HG03175 (cell line): ENCODE results near the gene C1orf226.
"Not testable (repeated sequence)": the region's sequence is repeated elsewhere in the genome, so short reads cannot be mapped to it uniquely, and the experiment has no call there.

Source experiments
- ATAC-seq: cut with Tn5 transposase; IDR thresholded peaks from one replicate; pipeline ENCODE4 v1.9.1; 2021; ENCODE audit warnings: mild to moderate bottlenecking, moderate library complexity; ENCODE audit not compliant: unreplicated experiment

Gene C1orf226, protein sequence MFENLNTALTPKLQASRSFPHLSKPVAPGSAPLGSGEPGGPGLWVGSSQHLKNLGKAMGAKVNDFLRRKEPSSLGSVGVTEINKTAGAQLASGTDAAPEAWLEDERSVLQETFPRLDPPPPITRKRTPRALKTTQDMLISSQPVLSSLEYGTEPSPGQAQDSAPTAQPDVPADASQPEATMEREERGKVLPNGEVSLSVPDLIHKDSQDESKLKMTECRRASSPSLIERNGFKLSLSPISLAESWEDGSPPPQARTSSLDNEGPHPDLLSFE

DNA sequence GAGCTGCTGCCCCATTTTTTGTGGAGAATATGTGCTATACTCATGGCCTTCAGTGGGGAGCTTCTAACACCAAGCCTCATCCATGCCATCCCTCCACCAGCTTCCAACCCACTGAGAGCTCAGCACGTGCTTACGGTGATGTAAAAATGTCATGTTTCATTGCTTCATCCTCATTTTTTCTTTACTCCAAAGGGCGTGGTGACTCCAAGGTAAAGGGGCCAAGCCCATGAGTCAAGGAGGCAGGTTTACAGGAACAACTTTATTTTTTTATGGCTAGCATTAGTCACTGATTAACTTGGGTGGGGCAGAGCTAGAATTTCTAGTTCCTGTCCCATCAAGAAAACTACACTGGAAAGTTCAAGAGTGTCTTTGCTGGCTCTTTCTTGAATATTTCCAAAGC lies at the start of gene C1orf226:
Gene C1orf226, plus strand, starts transcription at position 346 of the 400 bp plus-strand sequence. CDS start 174 bp downstream, outside the sequence.
- no peak for ATAC-seq

DNA sequence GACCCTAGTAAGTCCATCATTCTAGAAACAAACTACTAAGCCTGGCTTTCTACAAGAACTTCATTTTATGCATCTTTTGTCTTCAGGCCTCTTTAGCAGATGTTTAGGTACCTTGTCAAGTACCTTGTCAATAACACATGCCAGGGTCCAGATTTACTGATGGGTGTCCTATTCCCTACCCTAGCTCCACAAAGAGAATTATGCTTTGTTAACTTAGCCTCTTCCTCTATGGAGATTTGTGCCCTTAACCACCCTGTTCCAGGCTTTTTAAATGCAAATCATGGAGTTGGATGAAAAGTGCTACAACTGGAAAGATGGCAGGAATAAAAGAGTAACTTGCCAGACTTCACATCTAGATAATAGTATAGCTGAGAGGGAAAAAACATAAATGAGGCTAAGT lies 47.5 kb upstream of the C1orf226 start:
- ATAC-seq = no peak

DNA sequence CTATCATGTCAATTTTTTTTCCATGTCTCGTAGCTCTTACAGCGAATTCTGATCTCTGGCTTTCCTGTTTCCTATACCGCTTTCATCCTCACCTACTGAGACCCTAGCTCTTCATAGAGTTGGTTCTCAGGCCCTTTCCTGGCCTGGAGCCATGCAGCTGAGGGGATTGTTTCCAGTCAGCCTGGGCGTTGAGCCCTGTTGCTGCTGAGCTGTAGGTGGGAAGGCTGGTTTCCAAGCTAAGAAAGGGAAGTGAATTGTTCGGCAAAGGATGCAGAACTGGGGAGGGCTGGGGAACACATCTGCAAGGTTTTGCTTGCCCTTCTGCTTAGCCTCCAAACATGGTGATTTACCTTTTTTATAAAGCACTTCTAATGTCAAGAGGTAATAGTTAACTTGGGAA lies 46.4 kb upstream of the C1orf226 start:
- ATAC-seq = no peak

DNA sequence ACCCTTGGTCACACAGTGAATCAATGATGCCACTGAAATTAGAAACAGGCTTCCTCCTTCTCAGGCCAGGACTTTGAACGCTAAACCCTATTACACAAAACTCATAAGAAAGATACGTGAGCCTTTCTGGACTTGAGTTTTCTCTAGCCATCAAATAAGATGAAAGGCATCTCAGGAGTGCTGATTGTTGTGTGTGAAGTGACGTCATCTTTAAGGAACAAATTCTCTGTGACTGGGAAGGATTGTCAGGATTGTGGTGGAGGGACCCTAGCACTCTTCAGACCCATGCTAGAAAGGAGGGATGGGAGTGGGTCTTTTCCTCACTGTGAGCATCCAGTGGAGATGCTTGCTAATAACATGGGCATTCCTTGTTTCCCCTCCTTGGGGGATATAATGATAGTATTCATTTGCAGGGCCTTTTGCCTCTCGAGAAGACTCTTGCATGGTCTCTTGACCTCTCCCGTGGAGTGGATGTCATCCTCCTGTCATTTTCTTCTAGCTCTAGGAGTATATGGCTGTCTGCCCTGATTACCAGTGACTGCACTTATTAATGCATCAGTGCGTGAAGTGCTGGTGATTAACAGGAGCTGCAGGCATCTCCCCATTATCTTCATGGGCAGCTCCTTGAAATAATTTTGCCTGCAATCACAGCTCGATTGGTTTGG lies 44.8 kb upstream of the C1orf226 start:
- ATAC-seq = no peak

DNA sequence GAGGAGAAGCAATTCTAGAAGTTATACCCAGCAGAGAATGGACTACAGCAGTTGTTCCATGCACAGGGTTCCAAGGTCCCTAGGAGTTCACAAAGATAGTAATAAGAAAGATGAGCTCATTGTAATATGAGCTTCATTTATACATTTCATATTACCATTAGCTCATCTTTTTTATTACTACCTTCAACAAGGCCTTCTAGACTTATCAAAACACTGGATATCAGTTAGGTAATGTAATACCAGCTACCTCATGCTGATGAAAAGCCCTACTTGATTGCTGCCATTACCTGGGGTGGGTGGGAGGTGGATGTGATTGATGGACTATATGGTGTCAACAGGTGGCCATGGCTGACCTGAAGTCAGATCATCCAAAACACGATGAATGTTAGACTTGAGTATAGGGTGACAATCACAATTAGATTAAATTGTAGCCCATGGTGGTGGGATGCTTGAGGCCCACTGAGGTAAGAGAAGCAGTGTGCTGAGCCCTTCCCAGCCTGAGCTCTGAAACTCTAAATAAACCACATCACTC lies 39.0 kb upstream of the C1orf226 start:
- no peak for ATAC-seq

DNA sequence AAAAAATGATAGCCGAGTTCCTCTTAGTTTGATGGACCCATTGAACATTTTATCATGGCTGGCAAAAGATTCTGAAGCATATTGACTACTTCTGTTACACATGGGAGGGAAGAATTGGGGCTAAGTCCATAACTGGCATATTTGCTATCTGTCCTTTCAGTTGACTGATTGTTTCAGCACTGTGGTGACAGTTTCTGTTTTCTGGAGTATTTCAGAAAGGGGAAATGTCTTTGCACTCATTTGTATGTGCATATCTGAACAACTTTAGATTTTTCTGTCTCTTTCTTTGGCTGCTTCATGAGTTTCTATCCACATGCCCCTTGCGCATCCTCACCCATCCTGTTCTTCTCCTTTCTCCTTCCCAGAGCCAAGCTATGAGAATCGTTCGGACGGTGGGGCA lies 38.1 kb upstream of the C1orf226 start:
- no peak for ATAC-seq

DNA sequence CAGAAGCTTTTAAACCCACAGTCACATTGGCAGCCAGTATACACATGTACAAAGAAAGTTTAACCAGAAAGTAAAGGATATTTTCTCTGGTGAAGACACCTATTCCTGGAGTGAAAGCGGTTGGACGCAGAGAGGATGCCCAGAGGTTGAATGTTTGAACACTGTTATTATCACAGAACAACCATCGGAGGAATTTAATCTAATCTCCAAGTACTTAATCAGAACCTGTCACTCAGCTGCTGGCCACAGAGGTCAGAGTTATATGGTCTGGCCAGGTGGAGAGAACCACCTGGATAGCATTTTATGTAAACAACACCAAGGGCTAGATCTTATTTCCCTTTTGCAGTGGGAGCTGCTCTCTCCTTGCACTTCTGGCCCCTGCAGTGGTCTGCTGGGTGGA lies 34.2 kb upstream of the C1orf226 start:
- ATAC-seq = no peak

DNA sequence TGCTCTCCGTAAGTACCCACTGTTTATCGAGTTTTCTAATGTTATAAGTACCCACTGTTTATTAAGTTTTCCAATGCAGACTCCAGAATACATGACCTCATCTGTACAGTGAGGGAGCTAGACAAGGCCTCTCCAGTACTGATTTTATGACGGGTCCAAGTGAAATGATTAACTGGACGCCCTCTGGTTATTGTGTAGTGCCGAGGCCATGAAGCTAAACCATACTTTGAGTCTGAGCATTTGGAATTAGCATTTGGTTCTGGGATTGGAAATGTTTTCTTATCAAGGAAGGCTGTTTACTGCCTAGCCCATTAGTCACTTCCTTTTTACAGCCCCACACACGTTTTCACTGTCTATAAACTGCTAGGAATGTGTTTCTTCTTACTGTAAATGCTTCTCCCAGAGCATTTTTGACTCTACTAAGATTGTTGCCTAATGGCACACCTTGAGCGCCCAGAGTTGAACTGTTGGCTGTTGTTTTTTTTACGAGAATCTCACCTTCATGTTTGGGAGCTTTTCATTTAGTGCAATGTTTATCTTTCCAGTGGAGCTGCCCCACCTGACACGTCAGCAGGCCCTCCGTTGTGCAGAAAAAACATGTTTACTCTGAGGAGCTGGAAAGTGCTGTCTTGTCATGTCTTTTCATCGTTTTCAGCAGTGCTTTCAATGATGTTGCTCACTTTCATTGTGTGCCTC lies 31.7 kb upstream of the C1orf226 start:
- ATAC-seq = no peak

DNA sequence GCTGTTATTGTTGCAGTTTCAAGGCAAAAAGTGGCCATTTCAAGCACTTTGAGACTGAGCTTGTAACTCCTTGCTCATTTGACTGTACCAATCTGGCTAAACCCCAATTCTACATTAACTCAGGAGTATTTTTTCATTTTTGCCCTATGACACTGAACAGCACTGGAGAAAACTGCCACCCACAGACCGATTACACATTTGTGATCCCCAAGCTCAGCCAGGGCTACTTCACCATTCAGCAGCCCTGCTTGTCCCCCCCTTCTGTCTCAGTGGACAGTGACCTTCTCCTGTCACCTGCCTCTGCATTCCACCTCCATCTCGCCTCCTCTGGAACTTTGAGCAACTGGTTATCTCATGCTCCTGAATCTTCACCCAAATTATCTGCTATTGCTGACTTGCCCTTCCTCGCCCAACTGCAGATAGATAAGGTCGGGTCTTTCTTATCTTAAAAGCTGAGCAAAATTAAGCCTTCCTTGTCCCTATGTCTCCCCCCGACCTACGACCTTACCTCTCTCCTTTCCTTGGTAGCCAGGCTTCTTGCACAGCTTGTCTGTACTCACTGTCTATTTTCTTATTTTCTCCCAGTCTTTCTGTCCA lies 30.2 kb upstream of the C1orf226 start:
- no peak for ATAC-seq

DNA sequence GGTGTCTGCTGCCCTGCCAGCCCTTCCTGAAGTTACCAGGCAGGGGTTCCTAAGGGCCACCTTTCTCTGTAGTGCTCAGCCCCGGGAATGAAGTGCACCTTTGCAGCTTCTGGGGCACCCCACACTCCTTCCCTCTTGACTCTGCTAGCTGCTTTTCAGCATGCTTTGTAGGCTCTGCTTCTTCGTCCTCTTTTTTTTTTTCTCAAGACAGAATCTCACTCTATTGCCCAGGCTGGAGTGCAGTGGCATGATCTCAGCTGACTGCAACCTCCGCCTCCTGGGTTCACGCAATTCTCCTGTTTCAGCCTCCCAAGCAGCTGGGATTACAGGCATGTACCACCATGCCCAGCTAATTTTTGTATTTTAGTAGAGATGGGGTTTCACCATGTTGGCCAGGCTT lies 29.7 kb upstream of the C1orf226 start:
- not testable (repeated sequence) for ATAC-seq

DNA sequence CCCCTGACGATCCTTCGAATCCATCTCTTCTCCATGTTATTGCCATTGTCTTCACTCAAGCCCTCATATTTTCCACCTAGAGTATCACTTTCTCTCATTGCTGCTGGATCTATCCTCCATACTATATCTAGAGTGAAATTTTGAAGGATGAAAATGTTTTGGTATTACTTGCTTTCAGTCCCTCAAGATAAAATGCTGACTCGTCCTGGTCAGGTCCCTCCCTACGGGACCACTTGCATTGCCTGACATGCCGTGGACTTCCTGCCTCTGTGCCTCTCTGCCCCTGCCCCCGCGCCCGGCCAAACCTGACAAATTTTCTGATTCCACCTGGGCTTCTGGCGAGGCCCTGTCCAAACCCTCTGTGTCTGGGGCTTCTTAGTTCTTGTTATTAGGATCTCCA lies 28.4 kb upstream of the C1orf226 start:
- ATAC-seq = no peak

DNA sequence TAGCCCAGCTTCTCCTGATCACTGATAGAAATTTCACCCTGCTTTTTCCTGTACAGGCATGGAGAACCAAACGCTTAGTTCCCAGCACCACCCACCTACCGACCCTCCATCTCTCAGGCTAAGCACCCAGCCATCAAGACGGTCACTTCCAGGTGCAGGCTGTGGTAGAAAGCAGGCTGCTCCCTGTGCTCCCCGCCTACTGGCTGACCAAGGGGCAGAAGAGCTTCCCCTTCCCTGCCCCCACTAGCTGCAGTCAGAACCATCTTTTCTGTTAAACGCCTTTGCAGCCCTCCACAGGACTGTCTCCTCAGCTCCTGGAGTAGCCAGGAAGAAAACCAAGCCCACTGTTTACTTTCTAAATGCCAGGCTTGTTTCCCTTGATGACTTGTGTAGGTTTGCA lies 27.8 kb upstream of the C1orf226 start:
- no peak for ATAC-seq

DNA sequence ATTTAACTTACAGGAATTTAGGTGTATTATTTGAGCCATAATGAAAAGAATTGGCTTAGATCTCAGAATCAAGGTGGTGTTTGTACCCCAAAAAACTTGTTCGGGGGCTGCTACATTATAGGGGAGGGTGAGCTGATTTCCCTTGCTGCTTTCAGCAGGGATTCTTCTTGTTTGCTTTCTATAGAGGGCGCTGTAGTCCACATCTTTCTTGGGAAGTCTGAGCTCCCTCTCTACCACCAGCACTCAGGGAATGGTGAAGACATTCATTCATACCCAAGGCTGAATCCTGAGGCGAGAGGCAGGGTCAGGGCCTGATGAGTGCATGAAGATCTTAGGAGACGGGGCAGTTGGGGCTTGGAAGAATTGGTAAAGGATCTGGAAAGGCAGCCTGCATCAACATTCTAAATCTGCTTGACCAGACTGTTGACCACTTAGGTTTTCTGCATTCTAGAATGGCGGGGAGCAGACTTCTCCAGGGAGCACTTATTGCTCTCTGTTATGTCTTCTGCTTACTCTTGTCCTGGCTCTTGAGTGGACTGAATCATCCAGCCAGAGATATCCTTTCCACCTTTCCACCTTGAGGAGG lies 23.8 kb upstream of the C1orf226 start:
- no peak for ATAC-seq

DNA sequence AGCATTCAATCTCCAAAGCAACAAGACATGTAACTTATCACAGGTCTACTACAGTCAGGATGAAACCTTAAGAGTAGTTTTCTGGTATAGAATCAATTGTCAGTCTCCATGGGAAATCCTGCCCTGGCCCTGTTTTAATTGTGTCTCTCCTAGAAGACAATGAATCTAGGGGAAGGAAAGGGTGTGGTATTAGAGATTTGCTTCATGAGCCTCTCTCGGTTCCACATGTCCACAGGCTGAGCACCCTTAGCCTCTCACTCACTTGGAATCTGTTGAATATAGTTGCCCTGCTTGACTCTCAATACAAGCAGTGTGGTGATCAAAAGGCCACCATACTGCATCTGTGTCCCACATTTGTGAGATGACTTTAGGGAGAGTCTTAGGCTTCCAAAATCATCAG lies 22.6 kb upstream of the C1orf226 start:
- ATAC-seq = no peak

DNA sequence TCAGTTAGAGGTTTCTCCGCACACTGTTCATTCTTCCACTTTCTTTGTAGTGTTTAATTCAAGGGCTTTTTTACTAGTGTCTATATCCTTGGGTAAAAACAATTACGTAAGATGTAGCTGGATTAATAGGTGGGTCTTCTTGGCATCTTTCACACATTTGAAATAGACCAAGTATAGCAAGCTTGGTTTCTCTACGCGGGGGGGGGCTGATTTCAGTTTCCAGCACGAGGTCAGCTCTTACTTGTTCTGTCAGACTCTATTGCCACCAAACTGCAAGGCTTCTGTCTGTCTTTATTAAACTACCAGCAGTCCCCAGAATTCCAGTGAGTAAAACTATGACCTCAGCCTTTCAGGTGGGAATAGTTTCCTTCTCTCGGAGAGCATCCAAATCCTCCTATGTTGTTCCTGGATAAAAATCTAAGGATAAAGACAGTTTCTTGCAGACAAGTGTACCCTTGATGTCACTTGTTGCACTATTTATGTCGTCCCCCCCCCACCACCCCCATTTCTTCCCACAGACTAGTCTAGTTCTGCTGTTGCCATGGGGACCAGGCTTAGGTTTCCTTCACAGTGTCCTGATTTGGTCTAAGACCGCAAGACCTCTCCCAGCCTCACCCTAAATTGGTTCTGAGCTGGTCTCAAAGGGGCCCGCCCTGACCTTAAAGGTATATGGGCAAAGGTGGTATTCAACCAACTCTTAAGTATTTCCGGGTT lies 21.8 kb upstream of the C1orf226 start:
- no peak for ATAC-seq

DNA sequence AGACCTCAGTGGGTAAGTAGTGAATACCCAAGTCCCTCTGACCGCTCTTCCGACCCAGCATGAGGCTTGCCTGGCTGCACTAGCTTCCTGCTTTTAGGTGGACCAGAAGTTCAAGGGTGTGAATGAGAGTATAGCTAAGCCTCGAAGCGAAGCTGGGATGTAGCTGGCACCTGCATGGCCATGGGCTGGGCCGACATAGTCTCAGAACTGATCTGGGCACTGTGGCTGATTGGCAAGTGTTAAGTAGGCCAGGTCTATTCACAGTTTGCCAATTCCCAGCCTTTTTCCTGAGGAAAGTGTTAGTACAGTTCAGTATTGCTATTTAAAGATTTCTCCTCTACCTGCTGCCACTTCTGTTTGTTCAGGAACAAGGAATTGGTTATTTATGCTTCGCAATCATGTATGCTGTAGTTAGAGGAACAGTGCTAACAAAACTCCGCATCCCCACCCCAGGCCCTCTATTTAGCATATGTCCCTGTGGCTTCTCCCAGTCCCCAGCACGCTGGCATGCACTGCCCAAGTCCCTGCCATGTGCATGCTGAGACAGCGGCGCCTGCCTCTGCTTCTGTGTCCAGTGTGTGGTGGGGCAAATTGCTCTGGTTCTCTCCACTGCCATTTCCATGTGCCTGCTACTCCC lies 21.2 kb upstream of the C1orf226 start:
- ATAC-seq = no peak

DNA sequence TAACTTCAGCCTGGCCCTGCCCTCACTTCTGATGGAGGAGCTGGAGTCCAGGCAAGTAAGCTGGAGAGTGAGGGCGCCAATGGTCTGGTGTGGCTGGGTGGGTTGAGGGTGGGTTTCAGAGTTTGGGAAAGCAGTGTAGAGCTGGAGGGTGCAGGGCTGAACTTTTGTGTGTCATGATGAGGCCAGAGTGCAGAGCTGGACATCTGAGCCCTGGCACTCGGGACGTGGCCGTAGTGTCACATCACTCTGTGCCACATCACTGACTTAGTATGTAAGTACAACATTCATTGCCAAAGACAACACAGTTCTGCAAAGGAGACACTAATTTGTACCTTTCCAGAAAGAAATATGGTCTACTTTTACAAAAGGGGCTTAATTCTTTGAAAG lies 20.7 kb upstream of the C1orf226 start:
- no peak for ATAC-seq

DNA sequence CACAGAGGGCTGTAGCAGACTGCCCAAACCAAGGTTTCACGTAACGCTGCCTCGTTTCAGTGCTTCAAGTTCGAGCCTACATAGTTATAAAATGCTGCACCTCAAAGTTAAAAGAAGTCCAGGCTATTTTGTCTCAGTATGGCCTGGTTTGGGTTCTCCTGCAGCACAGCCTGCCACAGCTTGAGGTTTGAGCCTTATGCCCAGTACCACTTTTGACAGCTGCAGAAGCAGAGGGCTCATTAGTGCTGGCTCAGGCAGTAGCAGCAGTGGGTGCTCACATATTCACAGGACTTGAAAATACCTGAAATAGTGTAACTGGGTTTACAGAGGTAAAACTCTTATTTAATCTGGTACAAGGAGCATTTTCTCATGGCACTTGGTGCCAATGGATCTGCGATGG lies 20.2 kb upstream of the C1orf226 start:
- ATAC-seq = peak; percentile 41

DNA sequence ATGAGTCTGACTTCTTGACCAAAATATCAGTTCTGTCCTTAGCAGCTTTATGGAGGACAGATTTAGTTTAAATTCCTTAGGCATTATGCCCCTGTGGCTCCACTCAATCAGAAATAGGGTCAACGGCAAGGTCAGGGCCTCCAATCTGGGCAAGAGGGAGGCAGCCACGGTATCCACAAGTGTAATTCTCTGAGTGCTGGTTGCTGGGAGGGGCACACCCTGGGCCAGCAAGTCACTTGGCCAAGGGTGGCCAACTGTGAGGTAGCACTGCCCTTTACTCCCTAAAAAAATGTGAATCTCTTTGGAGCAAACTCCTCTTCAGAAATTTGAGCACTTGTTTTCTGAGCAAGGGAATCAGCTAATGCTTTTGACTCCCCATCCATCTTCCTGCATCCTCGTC lies 17.7 kb upstream of the C1orf226 start:
- ATAC-seq = no peak

DNA sequence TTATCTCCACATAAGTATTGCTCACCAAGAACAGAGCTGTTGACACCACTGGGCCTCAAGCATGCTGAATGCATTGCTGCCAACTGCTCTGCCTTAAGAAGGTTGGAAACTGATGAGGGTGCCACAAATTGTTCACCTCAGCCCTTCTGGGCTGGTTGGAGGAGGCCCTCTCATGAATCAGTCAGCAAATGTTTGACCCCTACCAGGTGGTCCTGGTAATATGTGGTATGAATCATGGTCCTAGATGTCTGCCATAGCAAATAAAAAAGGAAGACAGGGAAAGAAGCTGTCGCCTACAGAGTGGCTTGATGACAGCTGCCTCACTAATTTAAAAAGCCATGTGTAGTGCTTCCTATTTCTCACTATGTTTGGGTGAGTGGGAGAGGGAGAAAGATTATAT lies 17.0 kb upstream of the C1orf226 start:
- ATAC-seq = no peak
